Aorta (tissue), 5 donors: ENCODE data around the gene MAN2A2. TPM values are rescaled to one million over a fixed set of nuclear protein-coding genes. Genes with fewer than 3 reads are reported as not detected.
A peak's percentile ranks its signal among the peaks of the same experiment; 100 is the strongest.

Source experiments
- ATAC-seq: fragments of 200-7000 bp; cut with Tn5 transposase; one replicate; pipeline ENCODE4 v1.9.1; 2022; ENCODE audit warnings: moderate library complexity; ENCODE audit not compliant: low FRiP score
- DNase-seq, 2 donors: peaks; one replicate each; pipeline ENCODE4 v3.0.0-alpha.2; 2020
- H3K27ac ChIP-seq, 2 donors: one replicate each; pipeline ENCODE4 v1.5.1; 2013; ENCODE audit warnings: low read length in 2 of 2, mild to moderate bottlenecking in 2 of 2, moderate library complexity in 2 of 2, control low read depth in 1 of 2, inconsistent platforms in 1 of 2, low read depth in 1 of 2
- H3K27me3 ChIP-seq, 2 donors: one replicate each; pipeline ENCODE4 v1.6.1; 2013; ENCODE audit warnings: control low read depth in 1 of 2, low read length in 1 of 2, mild to moderate bottlenecking in 1 of 2, moderate library complexity in 1 of 2; ENCODE audit not compliant: insufficient read depth in 2 of 2, control insufficient read depth in 1 of 2
- H3K36me3 ChIP-seq, 2 donors: one replicate each; pipeline ENCODE4 v1.6.1; 2013; ENCODE audit warnings: control low read depth in 1 of 2, low read length in 1 of 2, mild to moderate bottlenecking in 1 of 2; ENCODE audit not compliant: insufficient read depth in 2 of 2, control insufficient read depth in 1 of 2
- H3K4me1 ChIP-seq, 2 donors: one replicate each; pipeline ENCODE4 v1.6.1; 2013; ENCODE audit warnings: low read length in 2 of 2, control low read depth in 1 of 2, mild to moderate bottlenecking in 1 of 2, moderate library complexity in 1 of 2; ENCODE audit not compliant: insufficient read depth in 2 of 2, control insufficient read depth in 1 of 2
- H3K4me3 ChIP-seq, 2 donors: one replicate each; pipeline ENCODE4 v1.5.1; 2013; ENCODE audit warnings: low read length in 2 of 2, control low read depth in 1 of 2, mild to moderate bottlenecking in 1 of 2
- H3K9me3 ChIP-seq: one replicate; pipeline ENCODE4 v1.6.1; 2013; ENCODE audit warnings: mild to moderate bottlenecking, low read length; ENCODE audit not compliant: control insufficient read depth
- WGBS, 2 donors: extraction: QIAGEN DNeasy Blood & Tissue Kit; methylation state at CpG; one replicate each; pipeline ENCODE4 v1.1.7; 2013; 5-methylcytosine and 5-hydroxymethylcytosine counted together
- intact Hi-C, 2 donors: fragments of 100-400 bp; cut with DNase I; formaldehyde crosslinking; loops; one replicate each; pipeline versions ENCODE4 v1.14.2 to v1.15.0; 2022
- polyA plus RNA-seq, 2 donors: library from polyadenylated mRNA; stranded (reverse); fragments of 200-250 nt; gene quantifications; one replicate each; pipeline ENCODE4 v1.2.3, GENCODE V29; 2013
- total RNA-seq, 2 donors: library from RNA; stranded (reverse); fragmentation: NEBNext Ultra II Directional; extraction: Animal tissue kit (Norgen Biotek cat#: 25700); gene quantifications; one replicate each; pipeline ENCODE4 v1.2.1, GENCODE V29; 2021
- donor health status: healthy with polysubstance abuse.
- donor health status: Bipolar disorder and iron deficiency.
- donor health status: DM: no; HTN: no; CAD: no.
- donor health status: DM: no; HTN: no; CAD: no.
- donor health status: DM: yes; HTN: yes; CAD: no.

Gene MAN2A2
- total and polyA plus RNA-seq, 4 donors = 19.2 to 82.4 (median 52.9) TPM

GRCh38 chr15:90911302-90911623 is 8.2 kb downstream of the MAN2A2 start:
- WGBS, 2 donors = 92% methylated on average over 19 of the region's 19 CpGs
- H3K9me3 ChIP-seq = no peaks in the 10 kb centered on the region
- intact Hi-C loops = no loop called here
- no peak overlapping the region for H3K27ac ChIP-seq
- no peaks in the 10 kb centered on the region for H3K4me1 ChIP-seq
- H3K27me3 ChIP-seq = no peaks in the 10 kb centered on the region
- H3K4me3 ChIP-seq = no peak overlapping the region
- peaks cover 6 to 21% of the 10 kb centered on the region in 2 donors for H3K36me3 ChIP-seq
- ATAC-seq (no peak), DNase-seq (no peak)

DNA sequence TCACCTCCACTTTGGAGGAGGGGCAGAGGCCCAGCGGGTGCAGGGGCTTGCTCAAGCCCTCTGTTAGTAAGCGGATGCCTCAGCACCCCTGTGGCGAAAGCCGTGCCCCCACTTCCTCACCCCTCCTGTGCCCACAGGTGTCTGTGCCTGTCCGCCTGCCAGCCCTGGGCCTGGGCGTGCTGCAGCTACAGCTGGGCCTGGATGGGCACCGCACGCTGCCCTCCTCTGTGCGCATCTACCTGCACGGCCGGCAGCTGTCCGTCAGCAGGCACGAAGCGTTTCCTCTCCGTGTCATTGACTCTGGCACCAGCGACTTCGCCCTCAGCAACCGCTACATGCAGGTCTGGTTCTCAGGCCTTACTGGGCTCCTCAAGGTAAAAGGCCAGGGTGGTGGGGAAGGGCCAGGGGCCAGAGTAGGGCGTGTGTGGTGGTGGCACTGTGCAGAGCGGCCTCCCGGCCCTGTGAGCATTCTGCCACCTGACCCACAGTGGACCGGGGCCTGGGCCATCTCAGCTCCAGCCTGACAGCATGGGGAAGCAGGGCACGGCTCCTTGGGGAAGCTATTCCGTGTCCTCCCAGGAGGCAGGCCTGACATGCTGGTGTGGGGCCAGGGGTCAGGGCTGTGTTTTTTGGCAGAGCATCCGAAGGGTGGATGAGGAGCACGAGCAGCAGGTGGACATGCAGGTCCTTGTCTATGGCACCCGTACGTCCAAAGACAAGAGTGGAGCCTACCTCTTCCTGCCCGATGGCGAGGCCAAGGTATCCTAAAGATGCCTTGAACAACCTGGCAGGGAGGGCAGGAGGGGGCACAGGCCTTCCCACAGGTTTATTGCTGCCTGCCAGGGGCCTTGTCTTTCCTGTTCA is 9.0 kb downstream of the MAN2A2 start:
- Histone ChIP-seq H3K4me3 (no peak overlapping the region), H3K36me3 (peaks cover 6 to 17% of the 10 kb centered on the region in 2 donors), H3K4me1 (no peaks in the 10 kb centered on the region), H3K27ac (no peak overlapping the region), H3K9me3 (no peaks in the 10 kb centered on the region), H3K27me3 (no peaks in the 10 kb centered on the region)
- ATAC-seq (no peak), DNase-seq (no peak)
- intact Hi-C loops = no loop called here
- WGBS, 2 donors = 92 to 93% methylated on average over 30 of the region's 30 CpGs

GRCh38 chr15:90912770-90913075 is 9.6 kb downstream of the MAN2A2 start:
- Histone ChIP-seq H3K27me3 (no peaks in the 10 kb centered on the region), H3K4me3 (no peak overlapping the region), H3K4me1 (no peaks in the 10 kb centered on the region), H3K9me3 (no peaks in the 10 kb centered on the region), H3K27ac (no peak overlapping the region), H3K36me3 (peaks cover 6 to 18% of the 10 kb centered on the region in 2 donors)
- no peak for DNase-seq
- ATAC-seq = no peak
- 93 to 94% methylated on average over 7 of the region's 7 CpGs for WGBS, 2 donors
- intact Hi-C loops = no loop called here

GRCh38 chr15:90913398-90913944 is 10.4 kb downstream of the MAN2A2 start:
- ATAC-seq = no peak
- intact Hi-C loops = no loop called here
- 93 to 94% methylated on average over 12 of the region's 12 CpGs for WGBS, 2 donors
- Histone ChIP-seq H3K36me3 (peaks cover 6 to 22% of the 10 kb centered on the region in 2 donors), H3K4me3 (no peak overlapping the region), H3K27me3 (no peaks in the 10 kb centered on the region), H3K27ac (no peak overlapping the region), H3K4me1 (no peaks in the 10 kb centered on the region), H3K9me3 (no peaks in the 10 kb centered on the region)
- DNase-seq = no peak

- 92 to 93% methylated on average over 22 of the region's 22 CpGs for WGBS, 2 donors
- intact Hi-C loops = no loop called here
- H3K9me3 ChIP-seq = no peaks in the 10 kb centered on the region
- DNase-seq (no peak), ATAC-seq (no peak)
- no peaks in the 10 kb centered on the region for H3K4me1 ChIP-seq
- H3K27me3 ChIP-seq = no peaks in the 10 kb centered on the region
- H3K4me3 ChIP-seq = no peak overlapping the region
- no peak overlapping the region for H3K27ac ChIP-seq
- peaks cover 6 to 25% of the 10 kb centered on the region in 2 donors for H3K36me3 ChIP-seq
Observed at GRCh38 chr15:90914305-90915080, 11.4 kb downstream of the MAN2A2 start.

GRCh38 chr15:90915216-90915807 is 12.2 kb downstream of the MAN2A2 start:
- WGBS, 2 donors = 88 to 90% methylated on average over 7 of the region's 7 CpGs
- peaks cover 6 to 28% of the 10 kb centered on the region in 2 donors for H3K36me3 ChIP-seq
- no peaks in the 10 kb centered on the region for H3K4me1 ChIP-seq
- no peak overlapping the region for H3K27ac ChIP-seq
- no peaks in the 10 kb centered on the region for H3K27me3 ChIP-seq
- no peaks in the 10 kb centered on the region for H3K9me3 ChIP-seq
- H3K4me3 ChIP-seq = no peak overlapping the region
- intact Hi-C loops = no loop called here
- DNase-seq (no peak), ATAC-seq (no peak)

- peak in 1 of 2 donors; percentile 86 for DNase-seq
- Histone ChIP-seq H3K4me3 (no peak overlapping the region), H3K36me3 (peaks cover 5 to 30% of the 10 kb centered on the region in 2 donors), H3K9me3 (no peaks in the 10 kb centered on the region), H3K27ac (no peak overlapping the region), H3K27me3 (no peaks in the 10 kb centered on the region), H3K4me1 (no peaks in the 10 kb centered on the region)
- intact Hi-C loops = no loop called here
- 81% methylated on average over 23 to 25 of the region's 25 CpGs for WGBS, 2 donors
- ATAC-seq = peak; percentile 9
Observed at GRCh38 chr15:90915808-90916440, 12.8 kb downstream of the MAN2A2 start.

DNA sequence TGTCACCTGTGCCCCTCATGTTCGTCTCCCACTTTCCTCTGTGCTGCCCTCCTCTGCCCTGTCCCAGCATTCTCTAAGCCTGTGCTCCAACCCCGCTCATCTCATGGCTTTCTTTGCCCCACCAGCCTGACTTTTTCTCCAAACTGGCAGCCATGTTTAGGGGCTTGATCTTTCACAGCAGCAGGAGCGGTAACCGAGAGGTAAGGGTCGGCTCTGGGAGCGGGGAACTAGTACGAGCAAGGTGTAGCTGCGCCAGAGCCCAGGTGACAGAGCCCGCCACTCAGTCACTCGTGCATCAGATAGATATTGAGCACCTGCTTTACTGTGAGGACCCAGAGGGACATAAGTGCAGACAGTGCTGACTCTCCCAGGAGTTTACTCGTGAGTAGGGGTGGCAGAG is 13.4 kb downstream of the MAN2A2 start:
- intact Hi-C loops = no loop called here
- Histone ChIP-seq H3K27me3 (no peaks in the 10 kb centered on the region), H3K9me3 (no peaks in the 10 kb centered on the region), H3K4me3 (no peak overlapping the region), H3K27ac (no peak overlapping the region), H3K4me1 (no peaks in the 10 kb centered on the region), H3K36me3 (peaks cover 0 to 26% of the 10 kb centered on the region in 2 donors)
- no peak for DNase-seq
- WGBS, 2 donors = 89 to 91% methylated on average over 11 of the region's 11 CpGs
- no peak for ATAC-seq
